RWPE2 (cell line): ENCODE data around the gene ALS2.
A peak's percentile ranks its signal among the peaks of the same experiment; 100 is the strongest.

ENCODE experiments used
- ATAC-seq: fragments of 200-7000 bp; cut with Tn5 transposase; 3 replicates; pipeline ENCODE4 v1.9.1; 2021; ENCODE audit warnings: low read depth
- DNase-seq: peaks from one replicate; pipeline ENCODE4 v3.0.0-alpha.2; 2020; ENCODE audit warnings: low spot score
- H3K27ac ChIP-seq: fragments of 450-650 bp; 2 replicates; pipeline ENCODE4 v1.5.1; 2017; ENCODE audit warnings: mild to moderate bottlenecking; ENCODE audit not compliant: poor library complexity, severe bottlenecking
- H3K27me3 ChIP-seq: fragments of 250-450 bp; sonication (Bioruptor Pico); 2 replicates; pipeline ENCODE4 v1.5.1; 2021; ENCODE audit warnings: mild to moderate bottlenecking, moderate library complexity; ENCODE audit not compliant: insufficient read depth, poor library complexity, severe bottlenecking
- H3K36me3 ChIP-seq: fragments of 250-450 bp; sonication (Bioruptor Pico); 2 replicates; pipeline ENCODE4 v1.5.1; 2020; ENCODE audit warnings: low read depth, mild to moderate bottlenecking, moderate library complexity
- H3K4me1 ChIP-seq: fragments of 250-450 bp; sonication (Bioruptor Pico); 2 replicates; pipeline ENCODE4 v1.5.1; 2021; ENCODE audit warnings: mild to moderate bottlenecking, moderate library complexity; ENCODE audit not compliant: insufficient read depth, poor library complexity, severe bottlenecking
- H3K4me3 ChIP-seq: fragments of 250-450 bp; sonication (Bioruptor Pico); 2 replicates; pipeline ENCODE4 v1.5.1; 2021; ENCODE audit warnings: mild to moderate bottlenecking, moderate library complexity; ENCODE audit not compliant: severe bottlenecking
- H3K9me3 ChIP-seq: fragments of 250-450 bp; sonication (Bioruptor Pico); 2 replicates; pipeline ENCODE4 v1.5.1; 2021; ENCODE audit warnings: mild to moderate bottlenecking, moderate library complexity; ENCODE audit not compliant: severe bottlenecking
- CTCF ChIP-seq: fragments of 450-650 bp; IDR thresholded peaks from one replicate; pipeline ENCODE4 v1.5.1; 2017; ENCODE audit warnings: mild to moderate bottlenecking, moderate library complexity; ENCODE audit not compliant: poor library complexity, severe bottlenecking

ALS2 gene

GRCh38 chr2:201698588-201699226 lies 82.0 kb downstream of the ALS2 start, which contains the start of gene MPP4:
TSS of gene MPP4 (minus strand) at chr2:201698644. CDS start at chr2:201693954, 4,690 bp downstream.
- Histone ChIP-seq H3K36me3 (peaks cover 14% of the 10 kb centered on the region), H3K4me1 (peaks cover 35% of the 10 kb centered on the region), H3K27ac (peak within 1 kb of the TSS; percentile 78), H3K4me3 (no peak within 1 kb of the TSS), H3K27me3 (no peaks in the 10 kb centered on the region), H3K9me3 (no peaks in the 10 kb centered on the region)
- no peak for TF ChIP-seq CTCF
- no peak for DNase-seq
- ATAC-seq: peak; percentile 16; the same call in 1 of the 3 replicates

GRCh38 chr2:201697899-201698298 lies 82.8 kb downstream of the ALS2 start:
- H3K27ac ChIP-seq: peak overlapping the region; percentile 78

GRCh38 chr2:201696151-201696659 lies 84.5 kb downstream of the ALS2 start:
- ATAC-seq: peak; percentile 78
- peaks cover 35% of the 10 kb centered on the region for H3K4me1 ChIP-seq

More at GRCh38 chr2:201697899-201698298, 82.8 kb downstream of the ALS2 start:
- H3K27me3 ChIP-seq: no peaks in the 10 kb centered on the region
- no peaks in the 10 kb centered on the region for H3K9me3 ChIP-seq
- DNase-seq (no peak), ATAC-seq (peak; percentile 79)
- no peak overlapping the region for H3K4me3 ChIP-seq
- peaks cover 35% of the 10 kb centered on the region for H3K4me1 ChIP-seq
- no peak for TF ChIP-seq CTCF
- H3K36me3 ChIP-seq: peaks cover 6% of the 10 kb centered on the region

GRCh38 chr2:201685156-201685555 lies 95.6 kb downstream of the ALS2 start:
- Histone ChIP-seq H3K36me3 (no peaks in the 10 kb centered on the region), H3K27me3 (no peaks in the 10 kb centered on the region), H3K4me3 (no peak overlapping the region), H3K27ac (no peak overlapping the region), H3K9me3 (no peaks in the 10 kb centered on the region), H3K4me1 (no peaks in the 10 kb centered on the region)
- no peak for TF ChIP-seq CTCF
- ATAC-seq (no peak), DNase-seq (no peak)

More at GRCh38 chr2:201696151-201696659, 84.5 kb downstream of the ALS2 start:
- Histone ChIP-seq H3K4me3 (no peak overlapping the region), H3K36me3 (0 out of 2 replicates have a peak, but pooled peaks cover 3% of the 10 kb centered on the region), H3K27ac (peak overlapping the region; percentile 78), H3K9me3 (no peaks in the 10 kb centered on the region), H3K27me3 (no peaks in the 10 kb centered on the region)
- DNase-seq: no peak
- TF ChIP-seq CTCF: no peak

GRCh38 chr2:201680743-201681142 lies 100.0 kb downstream of the ALS2 start:
- TF ChIP-seq CTCF: peak; percentile 41
- H3K4me1 ChIP-seq: no peaks in the 10 kb centered on the region
- DNase-seq: no peak
- H3K27ac ChIP-seq: no peak overlapping the region
- H3K27me3 ChIP-seq: no peaks in the 10 kb centered on the region
- H3K36me3 ChIP-seq: no peaks in the 10 kb centered on the region
- no peak overlapping the region for H3K4me3 ChIP-seq
- H3K9me3 ChIP-seq: no peaks in the 10 kb centered on the region
- peak; percentile 46 for ATAC-seq
